CD4-positive, alpha-beta T cell treated with Interleukin-4 for 1 hour (primary cell): ENCODE measurements around the gene MACROD1.

Experiments used
- DNase-seq, 2 donors: peaks; one replicate each; pipeline ENCODE4 v3.0.0-alpha.2; 2020 to 2022

The MACROD1 gene

GRCh38 chr11:64165842-64166635, at the start of gene MACROD1:
Gene MACROD1 (minus strand): TSS chr11:64166113. CDS start chr11:64165994, 119 bp downstream.
- peak; percentile 77 to 82 for DNase-seq

GRCh38 chr11:64211181-64211872, 45.4 kb upstream of the MACROD1 start:
- no peak for DNase-seq

GRCh38 chr11:64210301-64211020, 44.5 kb upstream of the MACROD1 start:
- DNase-seq, result no peak

- DNase-seq, result no peak
These were observed 43.6 kb upstream of the MACROD1 start for GRCh38 chr11:64209563-64209843.

GRCh38 chr11:64208796-64209562, 43.1 kb upstream of the MACROD1 start:
- DNase-seq, result no peak

- no peak for DNase-seq
These were observed 42.3 kb upstream of the MACROD1 start for GRCh38 chr11:64208086-64208795.

- DNase-seq, result peak; percentile 77 to 80
These were observed 41.6 kb upstream of the MACROD1 start for GRCh38 chr11:64207256-64208085.

- peak; percentile 69 to 74 for DNase-seq
These were observed 40.7 kb upstream of the MACROD1 start, which contains the start of gene FERMT3 for GRCh38 chr11:64206457-64207255. Gene FERMT3 (plus strand): TSS chr11:64206721. CDS start chr11:64207365, 644 bp downstream.

GRCh38 chr11:64204464-64204989, 38.6 kb upstream of the MACROD1 start:
- DNase-seq, result peak; percentile 89 to 90

- DNase-seq, result no peak
These were observed 38.1 kb upstream of the MACROD1 start for GRCh38 chr11:64204080-64204440.

GRCh38 chr11:64203421-64204079, 37.6 kb upstream of the MACROD1 start:
- no peak for DNase-seq

- no peak for DNase-seq
These were observed 37.1 kb upstream of the MACROD1 start for GRCh38 chr11:64202992-64203391.

GRCh38 chr11:64201543-64201942, 35.6 kb upstream of the MACROD1 start:
- DNase-seq, result no peak

GRCh38 chr11:64198511-64198910, 32.6 kb upstream of the MACROD1 start:
- no peak for DNase-seq

GRCh38 chr11:64196626-64197025, 30.7 kb upstream of the MACROD1 start:
- no peak for DNase-seq

- DNase-seq, result no peak
These were observed 26.5 kb upstream of the MACROD1 start for GRCh38 chr11:64192434-64192833.

GRCh38 chr11:64186492-64187165, 20.7 kb upstream of the MACROD1 start:
- DNase-seq, result peak; percentile 43 to 59

- DNase-seq, result peak; percentile 100
These were observed 20.0 kb upstream of the MACROD1 start, which contains the start of gene STIP1 for GRCh38 chr11:64185693-64186491. Gene STIP1 (plus strand): TSS chr11:64186171. CDS start chr11:64186262, 91 bp downstream.
